Coronary artery (tissue), 2 donors: ENCODE data around the gene YARS2.
"Not testable (repeated sequence)": the region's sequence is repeated elsewhere in the genome, so short reads cannot be mapped to it uniquely, and the experiment has no call there.

Experiments used
- DNase-seq: peaks from one replicate; pipeline ENCODE4 v3.0.0-alpha.2; 2017; ENCODE audit warnings: low spot score
- H3K27ac ChIP-seq, 2 donors: fragments of 200-600 bp; sonication (generic); one replicate each; pipeline ENCODE4 v1.5.1; 2016 to 2019
- H3K4me3 ChIP-seq: fragments of 200-600 bp; sonication (generic); 2 replicates; pipeline ENCODE4 v1.5.1; 2016; ENCODE audit warnings: mild to moderate bottlenecking, moderate library complexity
- TF ChIP-seq, protein P1 (sequence below): fragments of 200-600 bp; sonication (generic); IDR thresholded peaks from one replicate; pipeline ENCODE4 v1.5.1; 2019; ENCODE audit warnings: antibody characterized with exemption

Gene YARS2

DNA sequence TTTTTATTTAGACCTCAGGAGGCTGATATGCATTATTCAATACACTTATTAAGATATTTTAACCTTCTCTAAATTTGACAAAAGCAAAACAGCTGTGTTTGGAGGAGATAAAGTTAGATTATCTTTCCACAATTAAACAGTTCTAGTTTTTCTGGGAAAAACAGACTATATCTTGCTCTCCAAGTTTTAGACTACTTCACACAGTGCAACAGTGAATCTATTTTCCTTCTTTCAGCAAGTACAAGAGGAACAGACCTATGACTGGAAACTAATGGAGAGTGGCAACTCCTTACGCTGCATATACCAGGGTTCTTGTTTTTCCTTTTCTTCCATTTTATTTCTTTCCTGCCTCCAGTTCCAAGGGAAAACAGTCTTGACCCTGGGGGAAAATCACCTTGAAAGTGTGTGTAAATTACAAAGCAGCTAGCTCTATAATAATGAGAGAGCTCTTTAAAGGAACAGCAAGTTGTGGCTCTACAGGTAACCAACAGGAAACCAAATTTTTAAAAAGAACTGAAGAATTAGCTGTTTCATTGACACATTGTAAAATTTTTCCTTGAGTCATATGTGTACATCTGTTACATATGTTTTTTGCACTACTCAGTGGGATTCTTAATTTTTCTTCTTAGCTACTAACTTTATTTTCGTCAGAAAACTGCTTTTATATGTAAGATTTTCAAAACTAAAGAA lies 49.2 kb downstream of the YARS2 start:
- TF ChIP-seq, protein P1, sequence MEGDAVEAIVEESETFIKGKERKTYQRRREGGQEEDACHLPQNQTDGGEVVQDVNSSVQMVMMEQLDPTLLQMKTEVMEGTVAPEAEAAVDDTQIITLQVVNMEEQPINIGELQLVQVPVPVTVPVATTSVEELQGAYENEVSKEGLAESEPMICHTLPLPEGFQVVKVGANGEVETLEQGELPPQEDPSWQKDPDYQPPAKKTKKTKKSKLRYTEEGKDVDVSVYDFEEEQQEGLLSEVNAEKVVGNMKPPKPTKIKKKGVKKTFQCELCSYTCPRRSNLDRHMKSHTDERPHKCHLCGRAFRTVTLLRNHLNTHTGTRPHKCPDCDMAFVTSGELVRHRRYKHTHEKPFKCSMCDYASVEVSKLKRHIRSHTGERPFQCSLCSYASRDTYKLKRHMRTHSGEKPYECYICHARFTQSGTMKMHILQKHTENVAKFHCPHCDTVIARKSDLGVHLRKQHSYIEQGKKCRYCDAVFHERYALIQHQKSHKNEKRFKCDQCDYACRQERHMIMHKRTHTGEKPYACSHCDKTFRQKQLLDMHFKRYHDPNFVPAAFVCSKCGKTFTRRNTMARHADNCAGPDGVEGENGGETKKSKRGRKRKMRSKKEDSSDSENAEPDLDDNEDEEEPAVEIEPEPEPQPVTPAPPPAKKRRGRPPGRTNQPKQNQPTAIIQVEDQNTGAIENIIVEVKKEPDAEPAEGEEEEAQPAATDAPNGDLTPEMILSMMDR = no peak
- DNase-seq = no peak
- Histone ChIP-seq H3K4me3 (no peak overlapping the region), H3K27ac (no peak overlapping the region)

GRCh38 chr12:32705783-32706182 lies 49.9 kb downstream of the YARS2 start:
- TF ChIP-seq, protein P1 = no peak
- DNase-seq = no peak
- H3K27ac ChIP-seq = no peak overlapping the region
- no peak overlapping the region for H3K4me3 ChIP-seq

GRCh38 chr12:32702946-32703345 lies 52.8 kb downstream of the YARS2 start:
- no peak overlapping the region for H3K27ac ChIP-seq

GRCh38 chr12:32702473-32702872 lies 53.2 kb downstream of the YARS2 start:
- DNase-seq = no peak
- Histone ChIP-seq H3K27ac (no peak overlapping the region), H3K4me3 (no peak overlapping the region)
- TF ChIP-seq, protein P1 = no peak

More at GRCh38 chr12:32702946-32703345, 52.8 kb downstream of the YARS2 start:
- TF ChIP-seq, protein P1 = no peak
- no peak overlapping the region for H3K4me3 ChIP-seq
- no peak for DNase-seq

DNA sequence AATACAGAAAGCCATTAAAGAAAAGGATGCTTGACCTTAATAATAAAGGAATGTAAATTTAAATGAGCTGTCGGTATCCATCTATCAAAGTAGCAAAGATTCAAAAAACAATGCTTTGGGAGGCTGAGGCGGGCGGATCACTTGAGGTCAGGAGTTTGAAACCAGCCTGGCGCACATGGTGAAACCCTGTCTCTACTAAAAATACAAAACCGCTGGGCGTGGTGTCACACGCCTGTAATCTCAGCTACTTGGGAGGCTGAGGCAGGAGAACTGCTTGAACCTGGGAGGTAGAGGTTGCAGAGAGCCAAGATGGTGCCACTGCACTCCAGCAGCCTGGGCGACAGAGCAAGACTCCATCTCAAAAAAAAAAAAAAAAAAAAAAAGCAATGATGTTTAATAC lies 56.3 kb downstream of the YARS2 start:
- not testable (repeated sequence) for DNase-seq

DNA sequence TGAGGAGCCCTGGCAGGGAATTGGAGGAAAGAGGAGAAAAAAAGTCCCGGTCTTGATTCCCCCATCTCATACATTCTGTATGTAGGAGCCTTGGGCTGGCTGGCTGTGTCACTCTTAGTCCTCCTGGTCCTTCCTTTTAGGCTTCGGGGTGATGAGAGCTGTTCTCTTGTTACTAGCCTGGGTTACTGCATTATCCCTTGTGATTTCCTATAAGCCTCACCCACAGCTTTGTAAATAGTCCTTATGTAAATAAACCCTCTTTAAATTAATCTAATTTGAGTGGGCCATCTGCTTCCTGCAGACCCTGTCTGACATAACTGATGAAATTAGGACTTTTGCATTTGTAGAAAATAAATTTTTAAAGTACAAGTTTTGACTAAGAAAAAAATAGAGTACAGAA lies 57.4 kb downstream of the YARS2 start:
- H3K27ac ChIP-seq = no peak overlapping the region
- TF ChIP-seq, protein P1 = no peak
- no peak for DNase-seq
- no peak overlapping the region for H3K4me3 ChIP-seq

More for the DNA sequence above, 56.3 kb downstream of the YARS2 start:
- not testable (repeated sequence) for H3K4me3 ChIP-seq, H3K27ac ChIP-seq

GRCh38 chr12:32697445-32697844 lies 58.3 kb downstream of the YARS2 start:
- no peak overlapping the region for H3K4me3 ChIP-seq
- no peak for DNase-seq
- H3K27ac ChIP-seq = no peak overlapping the region
- TF ChIP-seq, protein P1 = no peak
